ENCODE data around the gene PARN. TPM values are rescaled to one million over a fixed set of nuclear protein-coding genes. Genes with fewer than 3 reads are reported as not detected.

The PARN gene
- total and polyA plus RNA-seq, 2 of the 4 experiments (the other 2 are of a cell fraction): 24.6 to 25.1 TPM

DNA sequence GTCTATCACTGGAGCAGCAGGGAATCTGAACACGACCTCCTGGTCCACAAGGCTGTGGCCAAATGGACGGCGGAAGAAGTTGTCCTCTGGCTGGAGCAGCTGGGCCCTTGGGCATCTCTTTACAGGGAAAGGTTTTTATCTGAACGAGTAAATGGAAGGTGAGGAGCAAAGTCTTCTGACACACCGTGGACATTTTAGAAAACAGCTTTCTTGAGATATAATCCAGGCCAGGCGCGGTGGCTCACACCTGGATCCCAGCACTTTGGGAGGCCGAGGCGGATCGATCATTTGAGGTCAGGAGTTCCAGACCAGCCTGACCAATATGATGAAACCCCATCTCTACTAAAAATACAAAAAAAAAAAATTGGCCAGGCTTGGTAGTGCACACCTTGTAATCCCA lies 19.8 kb upstream of the PARN start:
- ChIA-PET POLR2A (ENCODE audit: unreplicated experiment) (no interaction called here), CTCF (no interaction called here)
- Histone ChIP-seq H3K18ac (ENCODE audit: low read depth, low read length) (no peak overlapping the region), H3K36me3 (ENCODE audit: control insufficient read depth, insufficient read depth, low read length) (peaks cover 49% of the 10 kb centered on the region), H2BK120ac (ENCODE audit: low read depth, low read length) (no peak overlapping the region), H2BK20ac (ENCODE audit: low read depth, low read length) (no peak overlapping the region), H3K56ac (ENCODE audit: extremely low read depth, insufficient read depth, low read length) (no peak overlapping the region), H2BK15ac (ENCODE audit: low read depth, low read length) (no peak overlapping the region), H3K4me2 (ENCODE audit: low read depth, low read length) (no peak overlapping the region), H3K79me1 (ENCODE audit: low read depth in 1 of 2, low read length in 2 of 2) (peaks cover 16 to 17% of the 10 kb centered on the region in 2 experiments), H3K9me1 (ENCODE audit: insufficient read depth, low read length) (no peaks in the 10 kb centered on the region), H4K20me1 (ENCODE audit: insufficient read depth, low read length) (no peaks in the 10 kb centered on the region; the same call in 1 of the 2 replicates), H4K91ac (ENCODE audit: insufficient read depth, low read depth, low read length) (no peak overlapping the region), H3K23ac (ENCODE audit: low read depth, low read length) (no peak overlapping the region), H2AK9ac (replicated peaks; ENCODE audit: low read depth, low read length, poor library complexity) (no peak overlapping the region), H4K8ac (ENCODE audit: low read depth in 2 of 2, low read length in 2 of 2) (no peak overlapping the region), H3K27me3 (ENCODE audit: control insufficient read depth, insufficient read depth, low read length) (no peaks in the 10 kb centered on the region), H3K9ac (ENCODE audit: low read depth, low read length) (no peak overlapping the region), H4K5ac (ENCODE audit: low read depth, low read length) (no peak overlapping the region), H3K9me3 (ENCODE audit: control insufficient read depth, insufficient read depth, low read length) (no peaks in the 10 kb centered on the region), H2BK5ac (ENCODE audit: low read depth, low read length, poor library complexity, severe bottlenecking) (no peak overlapping the region), H2AK5ac (ENCODE audit: low read depth, low read length) (no peak overlapping the region), H3K4ac (ENCODE audit: low read depth, low read length) (no peak overlapping the region), H2AFZ (replicated peaks; ENCODE audit: low read length, poor library complexity) (no peak overlapping the region), H3K4me1 (ENCODE audit: control insufficient read depth, insufficient read depth, low read length) (no peaks in the 10 kb centered on the region), H3K27ac (ENCODE audit: insufficient read depth, low read length) (no peak overlapping the region), H3K14ac (replicated peaks; ENCODE audit: low read depth, low read length) (no peak overlapping the region), H3K4me3 (ENCODE audit: insufficient read depth, low read depth, low read length) (no peak overlapping the region)
- 89% methylated on average over 6 of the region's 10 CpGs; no CpG with 5 or more reads in 1 of the 2 experiments for WGBS, 2 experiments (ENCODE audit: extremely low coverage in 2 of 2, insufficient read length in 1 of 2)
- intact Hi-C loops (cut with micrococcal nuclease): loop anchor here (1.0 kb wide), 1 partner anchor 8 kb away; no protein-coding TSS in a partner anchor
- DNase-seq (no peak), ATAC-seq (ENCODE audit: low read depth) (no peak)
- in situ Hi-C loops (cut with MboI; ENCODE audit: low sequenced_read_pairs): loop anchor here (25.0 kb wide), 1 partner anchor 312 kb away; no protein-coding TSS in a partner anchor
- TF ChIP-seq RFX5 (IDR thresholded peaks at IDR 0.05; ENCODE audit: low read depth, low read length) (no peak), SMC3 (IDR thresholded peaks at IDR 0.05; ENCODE audit: low read depth, low read length) (no peak), BHLHE40 (IDR thresholded peaks at IDR 0.05; ENCODE audit: low read depth, low read length) (no peak), RCOR1 (IDR thresholded peaks at IDR 0.05; ENCODE audit: insufficient replicate concordance, low read length) (no peak), MXI1 (IDR thresholded peaks at IDR 0.05; ENCODE audit: borderline replicate concordance, low read depth, low read length) (no peak), RAD21 (IDR thresholded peaks at IDR 0.05; ENCODE audit: low read length) (no peak), MAFK (IDR thresholded peaks at IDR 0.05; ENCODE audit: low read depth, low read length) (no peak)
- TF ChIP-seq, protein P1, sequence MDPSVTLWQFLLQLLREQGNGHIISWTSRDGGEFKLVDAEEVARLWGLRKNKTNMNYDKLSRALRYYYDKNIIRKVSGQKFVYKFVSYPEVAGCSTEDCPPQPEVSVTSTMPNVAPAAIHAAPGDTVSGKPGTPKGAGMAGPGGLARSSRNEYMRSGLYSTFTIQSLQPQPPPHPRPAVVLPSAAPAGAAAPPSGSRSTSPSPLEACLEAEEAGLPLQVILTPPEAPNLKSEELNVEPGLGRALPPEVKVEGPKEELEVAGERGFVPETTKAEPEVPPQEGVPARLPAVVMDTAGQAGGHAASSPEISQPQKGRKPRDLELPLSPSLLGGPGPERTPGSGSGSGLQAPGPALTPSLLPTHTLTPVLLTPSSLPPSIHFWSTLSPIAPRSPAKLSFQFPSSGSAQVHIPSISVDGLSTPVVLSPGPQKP (IDR thresholded peaks at IDR 0.05; ENCODE audit: borderline replicate concordance, low read depth, low read length): no peak
- BruUV-seq (replicated peaks): no TSS peak
- dilution Hi-C loops (cut with HindIII; ENCODE audit: low sequenced_read_pairs, unreplicated experiment): no loop called here
